ENCODE results near the gene NEK2. TPM values are rescaled to one million over a fixed set of nuclear protein-coding genes. Genes with fewer than 3 reads are reported as not detected.
"Not testable (repeated sequence)": the region's sequence is repeated elsewhere in the genome, so short reads cannot be mapped to it uniquely, and the experiment has no call there.

NEK2 gene
- total and polyA plus RNA-seq, 2 experiments from 2014 or later, result 5.3 to 7.1 TPM

DNA sequence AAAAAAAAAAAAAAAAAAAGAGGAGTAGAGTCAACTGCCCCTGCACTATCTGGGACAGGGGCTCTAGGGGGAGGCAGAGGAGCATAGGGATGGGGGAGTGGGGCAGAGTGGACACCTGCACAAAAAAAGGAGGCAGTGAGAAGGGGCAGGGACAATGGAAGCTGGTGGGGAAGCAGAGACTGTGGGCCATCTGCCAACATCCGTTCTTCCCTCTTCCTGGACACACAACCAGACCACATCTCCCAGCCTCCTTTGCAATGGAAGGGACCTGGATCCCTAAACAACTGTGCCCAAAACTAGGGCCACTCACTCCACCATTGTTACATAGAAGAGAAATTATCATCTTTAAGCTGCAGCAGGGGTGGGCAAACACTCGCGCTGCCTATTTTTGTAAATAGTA lies 38.4 kb downstream of the NEK2 start:
- DNase-seq (ENCODE audit: low spot score), result no peak
- Histone ChIP-seq H3K4me2 (no peak overlapping the region), H3K4me3 (no peak overlapping the region), H3K36me3 (replicated peaks; ENCODE audit: insufficient read depth, low read depth) (no peaks in the 10 kb centered on the region), H3K9me3 (ENCODE audit: low read depth) (no peaks in the 10 kb centered on the region), H2AFZ (no peak overlapping the region), H3K79me2 (no peaks in the 10 kb centered on the region), H3K4me1 (ENCODE audit: insufficient read depth) (peaks cover 32% of the 10 kb centered on the region), H3K27me3 (no peaks in the 10 kb centered on the region), H3K9me2 (replicated peaks; ENCODE audit: insufficient read depth) (no peaks in the 10 kb centered on the region), H3K27ac (no peak overlapping the region), H4K20me1 (ENCODE audit: insufficient read depth, poor library complexity, severe bottlenecking) (no peaks in the 10 kb centered on the region)
- TF ChIP-seq, protein P1, sequence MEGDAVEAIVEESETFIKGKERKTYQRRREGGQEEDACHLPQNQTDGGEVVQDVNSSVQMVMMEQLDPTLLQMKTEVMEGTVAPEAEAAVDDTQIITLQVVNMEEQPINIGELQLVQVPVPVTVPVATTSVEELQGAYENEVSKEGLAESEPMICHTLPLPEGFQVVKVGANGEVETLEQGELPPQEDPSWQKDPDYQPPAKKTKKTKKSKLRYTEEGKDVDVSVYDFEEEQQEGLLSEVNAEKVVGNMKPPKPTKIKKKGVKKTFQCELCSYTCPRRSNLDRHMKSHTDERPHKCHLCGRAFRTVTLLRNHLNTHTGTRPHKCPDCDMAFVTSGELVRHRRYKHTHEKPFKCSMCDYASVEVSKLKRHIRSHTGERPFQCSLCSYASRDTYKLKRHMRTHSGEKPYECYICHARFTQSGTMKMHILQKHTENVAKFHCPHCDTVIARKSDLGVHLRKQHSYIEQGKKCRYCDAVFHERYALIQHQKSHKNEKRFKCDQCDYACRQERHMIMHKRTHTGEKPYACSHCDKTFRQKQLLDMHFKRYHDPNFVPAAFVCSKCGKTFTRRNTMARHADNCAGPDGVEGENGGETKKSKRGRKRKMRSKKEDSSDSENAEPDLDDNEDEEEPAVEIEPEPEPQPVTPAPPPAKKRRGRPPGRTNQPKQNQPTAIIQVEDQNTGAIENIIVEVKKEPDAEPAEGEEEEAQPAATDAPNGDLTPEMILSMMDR (IDR thresholded peaks at IDR 0.05; ENCODE audit: poor library complexity), result no peak
- TF ChIP-seq EZH2 (IDR thresholded peaks at IDR 0.05; ENCODE audit: borderline replicate concordance) (no peak), EZH2phosphoT487 (IDR thresholded peaks at IDR 0.05; ENCODE audit: low read depth, severe bottlenecking, unreplicated experiment) (no peak)
- WGBS (ENCODE audit: low lambda C conversion rate, missing lambda C conversion rate), result 78% methylated on average over 3 of the region's 3 CpGs

DNA sequence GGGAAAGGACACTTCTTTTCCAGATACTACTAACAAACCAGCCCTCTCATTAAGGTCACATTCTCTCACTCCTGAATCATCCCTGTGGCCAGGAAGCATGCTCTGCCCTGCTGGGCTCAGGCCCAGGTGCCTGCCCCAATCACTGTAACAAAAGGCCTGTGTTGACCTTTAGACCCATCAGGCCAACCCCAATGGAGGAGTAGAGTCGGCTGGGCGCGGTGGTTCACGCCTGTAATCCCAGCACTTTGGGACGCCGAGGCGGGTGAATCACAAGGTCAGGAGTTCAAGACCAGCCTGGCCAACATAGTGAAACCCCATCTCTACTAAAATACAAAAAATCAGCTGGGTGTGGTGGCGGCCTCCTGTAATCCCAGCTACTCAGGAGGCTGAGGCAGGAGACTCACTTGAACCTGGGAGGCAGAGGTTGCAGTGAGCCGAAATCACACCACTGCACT lies 38.8 kb downstream of the NEK2 start:
- H2AFZ ChIP-seq; H3K27ac ChIP-seq; H3K4me3 ChIP-seq; H4K20me1 ChIP-seq (ENCODE audit: insufficient read depth, poor library complexity, severe bottlenecking); H3K9me2 ChIP-seq (replicated peaks; ENCODE audit: insufficient read depth); H3K4me2 ChIP-seq; H3K36me3 ChIP-seq (replicated peaks; ENCODE audit: insufficient read depth, low read depth); DNase-seq (ENCODE audit: low spot score); H3K27me3 ChIP-seq; H3K79me2 ChIP-seq; H3K9me3 ChIP-seq (ENCODE audit: low read depth): not testable (repeated sequence)
- 75% methylated on average over 9 of the region's 9 CpGs for WGBS (ENCODE audit: low lambda C conversion rate, missing lambda C conversion rate)
- H3K4me1 ChIP-seq (ENCODE audit: insufficient read depth), result peaks cover 32% of the 10 kb centered on the region

DNA sequence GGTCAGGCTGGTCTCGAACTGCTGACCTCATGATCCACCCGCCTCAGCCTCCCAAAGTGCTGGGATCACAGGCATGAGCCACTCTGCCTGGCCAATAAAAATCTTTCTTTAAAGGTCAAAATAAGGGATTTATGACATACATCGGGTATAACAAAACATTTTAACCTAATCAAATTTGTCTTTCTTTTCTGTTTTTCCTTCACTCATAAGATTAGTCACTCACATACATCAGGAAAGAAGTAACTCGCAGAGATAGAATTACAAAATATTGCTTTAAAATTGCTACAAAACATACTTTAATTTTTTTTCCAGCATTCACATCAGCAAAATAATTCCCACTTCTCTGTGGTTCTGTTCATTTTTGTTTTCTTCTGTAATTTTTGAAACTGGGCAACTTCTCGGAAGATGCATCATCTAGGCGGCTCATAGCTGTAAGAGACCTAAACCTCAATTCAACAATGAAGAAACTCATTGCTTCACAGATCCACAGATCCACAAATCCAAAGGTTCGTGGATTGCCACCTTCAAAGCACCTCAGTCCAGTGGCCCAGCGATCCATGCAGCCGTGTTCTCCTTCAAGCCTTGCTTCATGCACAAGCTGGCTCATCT lies 39.7 kb downstream of the NEK2 start:
- no peak overlapping the region for H2AFZ ChIP-seq
- 90% methylated on average over 9 of the region's 9 CpGs for WGBS (ENCODE audit: low lambda C conversion rate, missing lambda C conversion rate)
- H3K36me3 ChIP-seq (replicated peaks; ENCODE audit: insufficient read depth, low read depth), result no peaks in the 10 kb centered on the region
- no peak for DNase-seq (ENCODE audit: low spot score)
- TF ChIP-seq EZH2phosphoT487 (IDR thresholded peaks at IDR 0.05; ENCODE audit: low read depth, severe bottlenecking, unreplicated experiment), result no peak
- no peak for TF ChIP-seq EZH2 (IDR thresholded peaks at IDR 0.05; ENCODE audit: borderline replicate concordance)
- TF ChIP-seq, protein P1 (IDR thresholded peaks at IDR 0.05; ENCODE audit: poor library complexity), result no peak
- H3K4me1 ChIP-seq (ENCODE audit: insufficient read depth), result peaks cover 27% of the 10 kb centered on the region
- no peak overlapping the region for H3K4me2 ChIP-seq
- H3K4me3 ChIP-seq, result no peak overlapping the region
- H3K27ac ChIP-seq, result no peak overlapping the region
- H3K9me3 ChIP-seq (ENCODE audit: low read depth), result no peaks in the 10 kb centered on the region
- H3K9me2 ChIP-seq (replicated peaks; ENCODE audit: insufficient read depth), result no peaks in the 10 kb centered on the region
- no peaks in the 10 kb centered on the region for H4K20me1 ChIP-seq (ENCODE audit: insufficient read depth, poor library complexity, severe bottlenecking)
- H3K27me3 ChIP-seq, result no peaks in the 10 kb centered on the region
- no peaks in the 10 kb centered on the region for H3K79me2 ChIP-seq

DNA sequence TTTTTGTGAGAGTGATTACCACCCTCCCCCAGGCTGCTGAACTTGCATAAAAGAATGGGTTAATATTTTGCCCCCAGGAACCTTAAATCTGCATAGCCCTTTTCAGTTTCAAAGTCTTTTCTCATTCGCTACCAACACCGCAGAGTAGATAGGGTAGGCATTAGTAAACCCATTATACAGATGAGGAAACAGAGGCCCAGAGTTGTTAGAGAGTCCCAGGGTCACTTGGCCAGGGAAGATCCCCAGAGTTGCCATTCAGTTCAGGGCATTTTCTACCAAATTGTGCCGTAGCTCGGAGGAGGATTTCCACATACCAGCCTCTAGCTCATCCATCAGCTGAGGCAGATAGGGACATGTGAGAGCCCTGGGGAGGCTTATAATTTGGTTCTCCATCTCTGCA lies 40.5 kb downstream of the NEK2 start:
- no peak for DNase-seq (ENCODE audit: low spot score)
- TF ChIP-seq, protein P1 (IDR thresholded peaks at IDR 0.05; ENCODE audit: poor library complexity), result no peak
- TF ChIP-seq EZH2phosphoT487 (IDR thresholded peaks at IDR 0.05; ENCODE audit: low read depth, severe bottlenecking, unreplicated experiment), result no peak
- no peak for TF ChIP-seq EZH2 (IDR thresholded peaks at IDR 0.05; ENCODE audit: borderline replicate concordance)
- H4K20me1 ChIP-seq (ENCODE audit: insufficient read depth, poor library complexity, severe bottlenecking), result no peaks in the 10 kb centered on the region
- H3K4me3 ChIP-seq, result no peak overlapping the region
- WGBS (ENCODE audit: low lambda C conversion rate, missing lambda C conversion rate), result 96% methylated on average over 4 of the region's 4 CpGs
- no peaks in the 10 kb centered on the region for H3K9me3 ChIP-seq (ENCODE audit: low read depth)
- peaks cover 27% of the 10 kb centered on the region for H3K4me1 ChIP-seq (ENCODE audit: insufficient read depth)
- H3K4me2 ChIP-seq, result no peak overlapping the region
- H3K27ac ChIP-seq, result no peak overlapping the region
- H2AFZ ChIP-seq, result no peak overlapping the region
- no peaks in the 10 kb centered on the region for H3K36me3 ChIP-seq (replicated peaks; ENCODE audit: insufficient read depth, low read depth)
- no peaks in the 10 kb centered on the region for H3K79me2 ChIP-seq
- H3K27me3 ChIP-seq, result no peaks in the 10 kb centered on the region
- no peaks in the 10 kb centered on the region for H3K9me2 ChIP-seq (replicated peaks; ENCODE audit: insufficient read depth)
